ENCODE results near the gene TMEM47.

TMEM47 gene

GRCh38 chrX:34656842-34657725 lies at the start of gene TMEM47:
Gene TMEM47 (minus strand): TSS chrX:34657285. CDS start chrX:34657029, 256 bp downstream.
- DNase-seq (ENCODE audit: low read depth): peak; percentile 82

DNA sequence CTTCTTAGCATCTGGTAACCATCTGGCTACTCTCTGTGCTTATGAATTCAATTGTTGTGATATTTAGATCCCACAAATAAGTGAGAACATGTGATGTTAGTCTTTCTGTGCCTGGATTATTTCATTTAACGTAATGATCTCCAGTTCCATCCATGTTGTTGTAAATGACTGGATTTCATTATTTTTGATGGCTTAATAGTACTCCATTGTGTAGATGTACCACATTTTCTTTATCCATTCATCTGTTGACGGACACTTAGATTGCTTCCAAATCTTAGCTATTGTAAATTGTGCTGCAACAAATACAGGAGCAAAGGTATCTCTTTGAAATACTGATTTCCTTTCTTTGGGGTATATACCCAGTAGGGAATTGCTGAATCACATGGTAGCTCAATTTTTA lies 30.0 kb upstream of the TMEM47 start:
- no peak for DNase-seq (ENCODE audit: low read depth)

DNA sequence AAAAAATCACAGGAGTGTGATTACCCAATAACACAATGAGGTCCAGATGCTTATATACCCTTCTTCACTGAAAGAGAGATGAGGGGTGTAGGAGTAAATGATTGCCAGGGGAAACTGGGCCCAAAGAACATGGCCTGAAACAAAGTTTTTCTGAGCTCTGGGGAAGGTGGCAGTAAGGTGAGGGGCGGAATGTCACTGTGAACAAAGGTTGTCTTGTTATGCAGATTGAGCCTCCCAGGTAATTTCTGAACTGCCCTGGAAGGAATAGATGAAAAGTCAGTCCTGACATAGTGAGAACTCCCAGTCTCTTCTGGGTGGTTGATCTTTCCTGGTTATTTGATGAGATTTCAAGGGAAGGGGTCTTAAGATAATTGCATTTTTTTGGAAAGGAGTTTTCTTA lies 2.5 kb upstream of the TMEM47 start:
- DNase-seq (ENCODE audit: low read depth): peak; percentile 6

DNA sequence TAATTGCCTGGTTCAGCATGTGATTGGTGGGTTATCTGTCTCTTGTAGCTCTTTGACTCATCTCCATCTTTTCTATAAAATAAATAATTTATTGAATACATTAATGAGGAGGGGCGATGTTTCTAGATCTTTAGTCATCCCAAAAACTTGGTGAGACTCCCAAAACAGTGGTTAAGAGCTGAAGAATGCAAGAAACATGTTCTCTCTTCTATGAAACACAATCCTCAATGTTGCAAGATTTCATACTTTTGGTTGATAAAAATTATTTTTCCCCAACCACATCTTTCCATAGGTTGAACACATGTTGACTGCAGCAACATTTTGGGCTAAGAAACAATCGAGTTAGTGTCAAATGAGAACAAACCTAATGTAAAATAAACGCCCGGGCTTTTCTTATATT lies 1.2 kb upstream of the TMEM47 start:
- peak; percentile 53 for DNase-seq (ENCODE audit: low read depth)

DNA sequence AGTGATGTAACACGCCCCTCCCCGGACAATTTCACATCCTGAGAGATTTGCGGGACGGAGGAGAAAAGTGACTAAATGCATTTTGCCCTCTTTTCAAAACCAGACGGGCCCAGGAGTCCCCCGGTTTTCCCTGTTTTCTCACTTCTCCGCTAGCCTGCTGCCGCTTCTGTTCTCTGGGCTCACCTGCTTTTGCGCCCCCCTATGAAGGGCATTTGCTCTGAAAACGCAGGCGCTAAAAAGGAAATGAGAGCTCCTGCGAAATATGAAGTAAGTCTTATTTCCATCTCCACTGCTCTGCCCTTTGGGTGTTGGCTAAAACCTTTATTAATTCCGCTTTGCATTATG lies 613 bp upstream of the TMEM47 start:
- DNase-seq (ENCODE audit: low read depth): no peak

DNA sequence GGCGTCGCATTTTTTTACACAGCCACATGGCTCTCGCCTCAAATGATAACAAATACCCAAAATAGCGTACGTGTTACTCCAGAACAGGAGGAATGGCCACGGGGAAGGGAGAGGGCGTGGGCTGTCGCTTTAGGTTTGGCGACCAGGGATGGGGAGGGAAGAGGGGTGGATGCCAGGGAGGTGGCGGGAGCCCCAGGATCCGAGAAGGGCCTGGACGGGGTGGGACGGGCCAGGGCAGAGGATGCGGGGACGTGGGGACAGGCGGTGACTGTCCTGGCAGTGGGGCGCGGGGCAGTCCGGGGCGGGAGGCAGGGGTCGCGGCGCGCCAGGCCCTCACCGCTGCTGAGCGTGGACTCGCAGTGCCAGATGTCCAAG lies 631 bp downstream of the TMEM47 start:
- DNase-seq (ENCODE audit: low read depth): peak; percentile 30

GRCh38 chrX:34655501-34656455 lies 1.3 kb downstream of the TMEM47 start:
- DNase-seq (ENCODE audit: low read depth): peak; percentile 36

DNA sequence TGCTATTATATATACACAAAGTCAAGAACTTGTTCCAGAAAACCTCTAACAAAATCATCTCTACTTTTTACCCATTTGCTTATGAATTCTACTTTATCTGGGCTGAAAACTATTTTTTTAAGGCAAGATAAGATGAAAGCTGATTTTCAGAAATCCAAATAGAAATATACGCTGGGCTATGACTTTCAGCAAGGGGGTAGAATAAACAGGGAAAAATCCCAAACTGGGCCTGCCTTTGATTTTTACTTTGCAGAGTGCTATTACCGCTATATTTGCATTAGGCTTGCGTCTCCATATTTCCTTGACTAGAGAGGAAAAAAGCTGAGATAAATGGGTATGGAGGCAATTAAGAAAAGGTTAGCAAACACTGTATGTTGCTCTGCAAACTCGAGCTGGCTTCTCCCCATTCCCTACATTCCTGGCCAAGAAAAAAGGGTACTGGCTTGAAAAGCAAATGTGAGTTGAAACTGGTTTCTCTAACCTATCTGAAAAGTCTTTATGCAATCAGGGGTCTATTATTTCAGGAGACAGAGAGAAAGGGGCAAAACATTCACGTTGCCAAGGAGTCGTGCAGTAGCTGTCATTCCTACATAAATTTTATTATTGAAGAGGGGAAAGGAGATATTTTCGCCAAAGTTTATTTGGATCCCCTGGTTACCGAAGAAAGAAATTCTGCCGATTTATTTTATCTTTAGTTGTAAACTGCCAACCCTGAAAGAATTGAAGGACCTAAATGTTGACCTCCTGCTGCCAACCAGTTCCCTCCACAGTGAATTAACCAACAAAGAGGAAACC lies 2.2 kb downstream of the TMEM47 start:
- DNase-seq (ENCODE audit: low read depth): peak; percentile 29

DNA sequence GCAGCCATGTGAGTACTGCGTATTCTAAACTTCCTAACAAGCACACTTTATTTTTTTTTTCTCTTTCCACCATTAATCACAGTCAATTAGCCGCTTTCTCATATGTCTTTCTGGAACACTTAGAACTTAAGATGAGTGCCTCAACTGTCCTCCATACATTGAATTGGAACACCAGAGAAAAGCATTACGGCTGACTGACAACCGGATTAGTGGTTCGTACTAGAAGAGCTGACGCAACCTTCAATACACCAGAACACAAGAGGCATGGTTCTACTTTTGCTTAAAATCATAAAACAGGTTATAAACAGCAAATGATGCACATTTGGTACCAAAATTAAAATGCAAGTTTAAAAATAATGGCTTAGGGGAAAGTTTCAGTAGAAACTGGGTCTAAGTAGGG lies 3.3 kb downstream of the TMEM47 start:
- peak; percentile 13 for DNase-seq (ENCODE audit: low read depth)

DNA sequence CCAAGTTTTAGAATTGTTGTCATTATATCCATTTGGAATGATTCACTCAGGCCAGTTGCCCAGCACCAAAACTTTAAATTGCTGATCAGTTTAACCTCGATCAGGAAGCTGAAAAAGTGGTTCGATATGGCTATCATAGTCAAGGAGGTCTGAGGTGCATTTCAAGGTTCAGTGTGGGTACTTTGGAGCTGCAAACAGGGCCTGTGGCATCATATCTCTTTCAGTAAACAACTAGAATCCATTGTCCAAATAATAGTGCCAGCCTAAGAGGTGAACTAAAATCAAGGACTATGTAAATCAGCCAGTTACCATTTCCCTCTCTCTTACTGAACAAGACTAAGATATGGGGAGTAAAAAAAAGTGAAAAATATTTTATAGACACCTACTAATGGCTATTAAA lies 14.2 kb downstream of the TMEM47 start:
- DNase-seq (ENCODE audit: low read depth): no peak

DNA sequence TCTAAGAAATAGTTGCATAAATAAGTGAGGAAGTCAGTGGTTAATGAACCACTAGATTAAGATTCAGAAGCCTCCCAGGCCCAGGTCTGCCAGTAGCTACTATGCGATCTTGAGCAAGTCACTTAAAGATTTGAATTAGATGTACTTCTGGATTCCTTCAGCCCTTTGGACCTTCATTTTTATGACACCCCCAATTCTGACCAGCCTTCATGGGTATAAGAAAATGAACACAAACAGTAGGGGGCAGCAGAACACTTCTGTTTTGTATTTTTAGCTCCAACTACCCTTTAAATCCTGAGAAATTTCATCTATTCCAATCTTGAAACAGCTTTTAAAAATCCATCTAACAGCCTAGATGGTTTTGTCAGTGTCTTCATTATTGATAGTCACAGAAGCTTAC lies 19.0 kb downstream of the TMEM47 start:
- peak; percentile 49 for DNase-seq (ENCODE audit: low read depth)

- DNase-seq (ENCODE audit: low read depth): no peak
Observed at GRCh38 chrX:34634349-34634748, 22.7 kb downstream of the TMEM47 start.

DNA sequence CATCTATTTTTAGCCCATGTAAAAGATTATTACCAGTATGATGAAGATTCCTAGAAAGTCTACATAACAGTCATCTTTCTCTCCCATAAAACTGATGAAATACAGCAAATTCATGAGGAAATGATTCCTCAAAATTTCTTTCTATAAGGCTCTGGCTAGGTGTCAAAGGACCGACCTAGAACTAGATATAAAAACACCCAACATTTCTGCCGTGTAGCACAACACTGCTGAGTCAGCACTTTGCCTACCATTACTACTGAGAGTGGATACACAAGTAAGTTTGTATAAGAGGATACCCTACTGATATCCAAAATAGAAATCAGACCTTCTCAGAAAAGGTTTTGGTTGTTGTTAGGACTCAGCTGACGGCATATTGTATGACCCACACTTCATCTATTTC lies 24.7 kb downstream of the TMEM47 start:
- DNase-seq (ENCODE audit: low read depth): peak; percentile 44

GRCh38 chrX:34631479-34632220 lies 25.4 kb downstream of the TMEM47 start:
- DNase-seq (ENCODE audit: low read depth): peak; percentile 46

- DNase-seq (ENCODE audit: low read depth): peak; percentile 77
Observed at GRCh38 chrX:34629572-34629971, 27.5 kb downstream of the TMEM47 start.

- no peak for DNase-seq (ENCODE audit: low read depth)
Observed at GRCh38 chrX:34624416-34624815, 32.7 kb downstream of the TMEM47 start.

GRCh38 chrX:34619920-34620319 lies 37.2 kb downstream of the TMEM47 start:
- no peak for DNase-seq (ENCODE audit: low read depth)

DNA sequence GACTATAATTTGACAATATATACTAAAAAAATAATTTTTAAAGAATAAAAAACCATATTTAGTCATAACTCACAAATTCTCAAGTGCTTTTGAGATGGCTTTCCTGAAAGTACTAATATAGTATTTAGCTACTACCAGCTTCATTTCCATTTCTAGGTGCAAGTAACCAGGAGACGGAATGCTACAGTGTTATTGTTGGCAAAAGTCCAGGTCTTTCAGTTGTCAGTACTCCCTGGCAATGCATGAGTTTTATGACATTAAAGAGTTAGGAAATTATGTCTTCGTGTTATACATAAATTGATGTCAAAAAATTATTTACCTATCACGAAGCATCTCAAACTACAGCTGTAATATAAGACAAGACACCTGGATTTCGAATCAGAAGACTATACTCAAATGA lies 45.0 kb downstream of the TMEM47 start:
- no peak for DNase-seq (ENCODE audit: low read depth)

GRCh38 chrX:34598362-34598761 lies 58.7 kb downstream of the TMEM47 start:
- no peak for DNase-seq (ENCODE audit: low read depth)

- DNase-seq (ENCODE audit: low read depth): no peak
Observed at GRCh38 chrX:34586936-34587335, 70.1 kb downstream of the TMEM47 start.

- DNase-seq (ENCODE audit: low read depth): no peak
Observed at GRCh38 chrX:34586346-34586911, 70.7 kb downstream of the TMEM47 start.
